Ovary (tissue), 9 donors: ENCODE results near the gene TNIK. TPM values are rescaled to one million over a fixed set of nuclear protein-coding genes. Genes with fewer than 3 reads are reported as not detected.

Experiments
- DNase-seq, 5 donors: peaks; one replicate each; pipeline ENCODE4 v3.0.0-alpha.2; 2019 to 2020
- H3K27ac ChIP-seq, 2 donors: fragments of 200-600 bp; one replicate each; pipeline versions ENCODE4 v1.5.1 to v1.8.0; 2019 to 2022
- H3K27me3 ChIP-seq: fragments of 200-600 bp; one replicate; pipeline ENCODE4 v1.8.0; 2022
- H3K36me3 ChIP-seq: fragments of 200-600 bp; sonication (generic); one replicate; pipeline ENCODE4 v1.5.1; 2019
- H3K4me1 ChIP-seq: one replicate; pipeline ENCODE4 v1.8.1; 2013; ENCODE audit warnings: mild to moderate bottlenecking, moderate library complexity; ENCODE audit not compliant: insufficient read depth
- H3K4me3 ChIP-seq: fragments of 200-600 bp; sonication (generic); one replicate; pipeline ENCODE4 v1.5.1; 2017
- H3K9me3 ChIP-seq, 2 donors: fragments of 200-600 bp in 1 of 2; sonication (generic) in 1 of 2; one replicate each; pipeline versions ENCODE4 v1.5.1 to v1.8.1; 2013 to 2019; ENCODE audit warnings: mild to moderate bottlenecking in 1 of 2, moderate library complexity in 1 of 2
- CTCF ChIP-seq, 3 donors: fragments of 450-650 bp in 2 of 3; fragments of 200-600 bp in 1 of 3; IDR thresholded peaks; one replicate each; pipeline versions ENCODE4 v1.5.1 to v1.8.0; 2016 to 2022; ENCODE audit warnings: antibody characterized with exemption in 3 of 3, mild to moderate bottlenecking in 1 of 3
- EP300 ChIP-seq: sonication (generic); formaldehyde crosslinking; IDR thresholded peaks from one replicate; pipeline ENCODE4 v1.6.1; 2017; ENCODE audit warnings: antibody characterized with exemption
- POLR2A ChIP-seq: fragments of 450-650 bp; IDR thresholded peaks from one replicate; pipeline ENCODE4 v1.6.1; 2017; ENCODE audit warnings: antibody characterized with exemption, mild to moderate bottlenecking, moderate library complexity
- WGBS, 3 donors: extraction: QIAGEN DNeasy Blood & Tissue Kit in 1 of 3; methylation state at CpG; one replicate each; pipeline versions ENCODE4 v1.1.5 to v1.1.7; 2013 to 2017; 5-methylcytosine and 5-hydroxymethylcytosine counted together
- intact Hi-C, 4 donors: fragments of 100-400 bp; cut with DNase I; formaldehyde crosslinking; loops; one replicate each; pipeline versions ENCODE4 v1.11.0 to v1.15.1; 2022 to 2023
- polyA plus RNA-seq, 2 donors: library from polyadenylated mRNA; stranded (reverse); fragments of 200-250 nt in 1 of 2; fragments of 350-450 nt in 1 of 2; fragmentation: Illumina TruSeq in 1 of 2; extraction: RNeasy Lipid Tissue Mini Kit (QIAGEN cat#74804) in 1 of 2; gene quantifications; one replicate each; pipeline ENCODE4 v1.2.3, GENCODE V29; 2013 to 2014
- total RNA-seq, 7 donors: library from RNA; depleted of rRNA in 2 of 7; stranded (reverse); fragments of >200 nt in 2 of 7; fragmentation: NEBNext Ultra II Directional in 3 of 7; extraction: Animal tissue kit (Norgen Biotek cat#: 25700) in 3 of 7; gene quantifications; one replicate each; pipeline versions ENCODE4 v1.1.0 to v1.2.4, GENCODE V29; 2016 to 2023
- donor health status: DM: no; HTN: no; CAD: no; lungs with moderate emphysema.
- donor health status: DM: no; HTN: no; CAD: no.
- donor health status: Bipolar disorder and iron deficiency.
- donor health status: DM: yes; HTN: yes; CAD: no.
- donor health status: DM: no; HTN: no; CAD: no.
- donor health status: DM: yes; HTN: yes; CAD: no.

Gene TNIK
- total and polyA plus RNA-seq, 9 donors = 1.1 to 9.5 (median 4.5) TPM

GRCh38 chr3:171462224-171462623 is 2.0 kb upstream of the TNIK start:
- H3K4me1 ChIP-seq = peaks cover 3% of the 10 kb centered on the region
- no peaks in the 10 kb centered on the region for H3K9me3 ChIP-seq
- no peak overlapping the region for H3K27ac ChIP-seq
- H3K27me3 ChIP-seq = no peaks in the 10 kb centered on the region
- intact Hi-C loops = loop anchor here in 1 of 4 donors (10.0 kb wide), 1 partner anchor 267 kb away; no protein-coding TSS in a partner anchor
- H3K4me3 ChIP-seq = no peak overlapping the region
- H3K36me3 ChIP-seq = no peaks in the 10 kb centered on the region
- 45 to 54% (median 50%) methylated on average over 1 of the region's 1 CpG for whole genome bisulfite sequencing, 3 donors
- no peak for TF ChIP-seq CTCF (IDR thresholded peaks at IDR 0.05)
- no peak for DNase-seq

- Histone ChIP-seq H3K27me3 (no peaks in the 10 kb centered on the region), H3K9me3 (no peaks in the 10 kb centered on the region), H3K4me3 (peak overlapping the region; percentile 80), H3K36me3 (no peaks in the 10 kb centered on the region), H3K4me1 (peaks cover 3% of the 10 kb centered on the region), H3K27ac (no peak overlapping the region)
- DNase-seq = no peak
- WGBS, 3 donors = 2 to 15% (median 10%) methylated on average over 2 of the region's 2 CpGs
- intact Hi-C loops = loop anchor here in 1 of 4 donors (10.0 kb wide), 1 partner anchor 267 kb away; no protein-coding TSS in a partner anchor
- TF ChIP-seq POLR2A = no peak
- TF ChIP-seq CTCF (IDR thresholded peaks at IDR 0.05) = no peak
- no peak for TF ChIP-seq EP300
These were observed 1.3 kb upstream of the TNIK start for GRCh38 chr3:171461525-171461917.

DNA sequence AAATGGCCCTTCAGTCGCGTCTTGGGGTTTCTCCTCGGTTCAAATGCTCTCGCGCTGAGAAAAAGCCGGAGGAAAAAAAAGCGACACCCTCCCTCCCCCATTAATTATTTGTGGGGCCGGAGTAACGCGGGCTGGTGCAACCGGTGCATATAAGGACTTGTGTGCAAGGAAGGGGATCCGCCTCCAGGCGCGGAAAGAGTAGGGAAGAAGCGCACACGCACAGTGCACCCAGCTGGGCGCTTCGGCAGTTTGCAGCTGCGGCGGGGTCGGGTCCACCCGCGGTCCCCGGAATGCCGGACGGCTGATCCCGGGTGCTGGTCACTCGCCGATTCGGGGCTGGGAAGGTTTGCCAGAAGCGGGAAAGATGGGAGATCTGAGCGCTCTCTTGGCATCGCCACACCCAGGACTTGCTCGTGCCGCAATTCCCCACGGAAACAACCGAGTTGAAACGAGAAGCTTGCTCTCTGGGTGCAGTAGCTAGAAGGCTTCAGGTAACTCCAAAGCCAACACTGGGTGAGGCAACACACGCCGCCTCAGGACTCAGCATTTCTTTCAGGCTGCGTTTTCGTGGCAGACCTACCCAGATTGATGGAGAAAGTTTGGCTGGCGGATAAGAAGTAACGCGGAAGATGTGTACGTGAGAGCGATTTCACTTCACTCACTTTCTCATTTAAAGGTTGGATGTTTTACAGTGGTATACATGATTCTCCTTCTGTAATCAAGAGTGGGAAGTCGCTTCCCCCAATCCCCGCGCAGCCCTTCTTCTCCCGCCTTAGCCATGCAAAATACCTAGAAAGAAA is 720 bp upstream of the TNIK start:
- Histone ChIP-seq H3K4me3 (peak overlapping the region; percentile 80), H3K27me3 (no peaks in the 10 kb centered on the region), H3K4me1 (peaks cover 3% of the 10 kb centered on the region), H3K36me3 (no peaks in the 10 kb centered on the region), H3K27ac (no peak overlapping the region), H3K9me3 (no peaks in the 10 kb centered on the region)
- peak; percentile 14 to 48 (median 45) for DNase-seq
- WGBS, 3 donors = 0 to 1% (median 0%) methylated on average over 44 to 51 of the region's 51 CpGs
- intact Hi-C loops = loop anchor here in 1 of 4 donors (10.0 kb wide), 1 partner anchor 266 kb away; no protein-coding TSS in a partner anchor
- TF ChIP-seq EP300 = no peak
- no peak for TF ChIP-seq POLR2A
- TF ChIP-seq CTCF (IDR thresholded peaks at IDR 0.05) = no peak

DNA sequence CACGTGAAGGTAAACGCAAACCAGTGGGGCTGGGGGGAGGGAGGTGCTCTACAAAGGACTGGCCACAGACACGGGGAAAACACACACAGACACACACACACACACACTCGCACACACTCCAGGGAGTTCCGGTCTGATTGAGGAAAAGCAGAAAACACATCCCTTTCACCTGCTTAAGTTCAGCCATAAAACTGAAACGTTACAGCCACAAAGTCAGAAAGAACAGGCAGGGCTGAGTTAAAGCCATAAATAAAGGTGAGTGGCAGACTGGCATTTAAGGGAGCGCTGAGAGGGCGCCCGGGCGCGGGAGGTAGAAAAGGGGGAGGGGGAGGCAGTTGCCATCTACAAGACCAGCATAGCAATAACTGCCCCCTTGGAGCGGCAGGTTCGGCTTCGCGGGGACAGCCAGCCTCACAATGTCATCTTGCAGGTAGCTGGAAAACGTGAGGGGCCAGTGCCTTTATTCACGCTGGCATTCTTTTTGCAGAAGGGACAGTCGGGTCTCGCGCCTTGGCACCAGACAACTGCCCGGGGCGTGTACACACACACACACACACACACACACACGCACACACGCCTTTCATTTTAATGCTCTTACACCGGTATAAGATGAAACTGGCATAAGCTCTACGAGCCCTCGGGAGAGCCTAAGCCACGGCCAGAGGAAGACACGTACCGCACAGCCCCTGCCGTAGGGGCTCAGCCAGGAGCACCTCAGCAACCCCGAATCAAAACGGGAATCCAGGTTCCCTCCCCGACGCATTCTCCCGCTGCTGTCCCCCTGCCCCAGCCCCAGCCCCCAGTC is 866 bp downstream of the TNIK start:
- 1 to 2% (median 1%) methylated on average over 27 to 36 of the region's 36 CpGs for WGBS, 3 donors

More for the DNA sequence above, 866 bp downstream of the TNIK start:
- Histone ChIP-seq H3K36me3 (no peaks in the 10 kb centered on the region), H3K27ac (peak overlapping the region in 1 of 2 donors; percentile 29), H3K4me3 (peak overlapping the region; percentile 80), H3K4me1 (peaks cover 3% of the 10 kb centered on the region), H3K27me3 (no peaks in the 10 kb centered on the region), H3K9me3 (no peaks in the 10 kb centered on the region)
- no peak for TF ChIP-seq POLR2A
- no peak for TF ChIP-seq CTCF (IDR thresholded peaks at IDR 0.05)
- no peak for TF ChIP-seq EP300
- intact Hi-C loops = no loop called here
- DNase-seq = peak; percentile 12 to 41 (median 27)
